Stimulated activated CD8-positive, alpha-beta memory T cell treated with anti-CD3 and anti-CD28 coated beads, Interleukin-15, amount 100 ng/mL, for 4 hours (primary cell): ENCODE data around the gene IVL.
A peak's percentile ranks its signal among the peaks of the same experiment; 100 is the strongest.

ENCODE experiments used
- DNase-seq, 2 donors: peaks; one replicate each; pipeline ENCODE4 v3.0.0-alpha.2; 2020; ENCODE audit warnings: low read depth in 2 of 2

Gene IVL

GRCh38 chr1:152907686-152908601 is at the start of gene IVL:
IVL (plus strand) TSS chr1:152908546; CDS start chr1:152909798, 1,252 bp downstream.
- DNase-seq: no peak

- no peak for DNase-seq
Measured at GRCh38 chr1:152859696-152860095, 48.6 kb upstream of the IVL start, which contains the start of gene LCE7A. LCE7A (plus strand) TSS chr1:152859996; CDS start chr1:152860698, 702 bp downstream.

DNA sequence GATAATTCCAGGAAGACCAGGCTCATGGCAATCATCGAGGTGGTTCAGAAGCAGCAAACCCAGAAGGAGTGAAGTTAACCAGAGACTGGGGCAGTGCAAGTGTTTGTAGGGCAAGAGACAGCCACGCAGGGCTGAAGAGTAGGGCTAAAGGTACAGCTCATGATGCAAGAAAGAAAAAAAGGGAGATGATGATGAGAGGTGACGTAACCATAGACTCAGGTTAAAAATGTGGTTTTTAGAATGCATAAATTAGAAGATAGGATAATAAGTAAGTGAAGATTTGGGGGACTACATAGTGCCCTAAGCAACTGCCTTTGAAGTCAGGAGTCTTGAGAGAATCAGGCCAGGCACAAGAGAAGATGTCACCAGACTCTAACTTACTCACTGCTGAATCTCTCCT is 48.2 kb upstream of the IVL start:
- no peak for DNase-seq

GRCh38 chr1:152861374-152861773 is 47.0 kb upstream of the IVL start:
- no peak for DNase-seq

- no peak for DNase-seq
Measured at GRCh38 chr1:152864443-152864842, 43.9 kb upstream of the IVL start.

DNA sequence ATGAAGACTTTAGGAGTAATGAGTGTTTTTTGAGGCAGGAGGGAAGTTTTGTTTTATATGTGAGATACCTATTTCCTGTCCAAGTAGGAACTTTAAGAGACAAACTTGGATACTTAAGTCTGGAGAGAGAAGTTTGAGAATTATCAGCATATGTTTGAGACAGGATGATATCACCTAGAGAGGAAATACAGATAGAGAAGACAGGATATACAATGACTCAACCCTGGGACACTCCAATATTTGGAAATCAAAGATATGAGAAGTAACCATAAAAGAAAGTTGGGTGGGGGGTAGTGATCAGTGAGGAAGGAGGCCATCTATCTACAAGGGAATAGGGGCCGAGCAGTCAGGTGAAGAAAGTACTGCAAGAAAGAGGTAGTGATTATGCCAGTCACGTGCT is 42.0 kb upstream of the IVL start:
- DNase-seq: no peak

- peak; percentile 4 to 27 for DNase-seq
Measured at GRCh38 chr1:152869808-152870419, 38.4 kb upstream of the IVL start.

- no peak for DNase-seq
Measured at GRCh38 chr1:152870831-152871730, 37.3 kb upstream of the IVL start.

DNA sequence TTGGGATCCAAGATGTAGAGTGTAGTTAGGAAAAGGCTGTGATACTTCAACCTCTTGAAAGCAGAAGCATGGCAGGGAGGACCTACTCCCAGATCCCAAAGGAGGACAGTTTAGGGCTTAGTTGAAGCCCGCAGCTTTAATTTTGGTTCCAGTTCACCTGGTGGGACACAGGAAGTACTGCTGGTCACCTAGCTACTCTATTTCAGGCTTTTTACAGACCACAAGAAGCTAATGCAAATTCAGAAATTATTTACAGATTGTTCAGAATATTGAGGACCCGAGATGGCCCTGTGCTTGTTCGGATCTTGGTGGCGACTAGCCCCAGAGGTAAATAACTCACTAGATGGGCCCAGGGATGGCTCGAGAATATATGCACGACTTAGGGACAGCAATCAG is 36.6 kb upstream of the IVL start:
- no peak for DNase-seq

- DNase-seq: no peak
Measured at GRCh38 chr1:152873495-152873894, 34.9 kb upstream of the IVL start.

GRCh38 chr1:152876827-152877226 is 31.5 kb upstream of the IVL start:
- DNase-seq: no peak

DNA sequence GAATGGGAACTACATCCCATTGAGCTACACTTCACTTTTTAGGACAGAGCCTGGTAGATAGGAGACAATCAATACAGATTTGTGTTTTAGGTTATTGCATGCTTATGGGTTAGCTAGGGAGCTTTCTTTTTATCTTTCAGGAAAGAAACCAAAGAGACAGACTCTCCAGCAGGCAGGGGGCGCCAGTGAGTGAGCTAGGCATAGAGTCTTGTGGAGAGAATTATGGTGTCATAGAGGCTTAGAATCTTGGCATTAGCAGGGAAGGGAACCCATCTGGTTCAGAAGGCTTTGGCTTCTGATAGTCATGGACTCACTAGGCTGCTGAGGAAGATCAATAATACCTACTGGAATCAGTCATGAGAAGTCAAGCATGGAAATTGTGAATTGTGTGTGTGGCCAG is 30.3 kb upstream of the IVL start, which contains the start of gene SMCP:
Gene SMCP, plus strand, starts transcription at position 281 of the 400 bp plus-strand sequence. CDS start 6,101 bp downstream, outside the sequence.
- DNase-seq: no peak

GRCh38 chr1:152879559-152880198 is 28.7 kb upstream of the IVL start:
- no peak for DNase-seq

GRCh38 chr1:152880316-152880715 is 28.0 kb upstream of the IVL start:
- no peak for DNase-seq

DNA sequence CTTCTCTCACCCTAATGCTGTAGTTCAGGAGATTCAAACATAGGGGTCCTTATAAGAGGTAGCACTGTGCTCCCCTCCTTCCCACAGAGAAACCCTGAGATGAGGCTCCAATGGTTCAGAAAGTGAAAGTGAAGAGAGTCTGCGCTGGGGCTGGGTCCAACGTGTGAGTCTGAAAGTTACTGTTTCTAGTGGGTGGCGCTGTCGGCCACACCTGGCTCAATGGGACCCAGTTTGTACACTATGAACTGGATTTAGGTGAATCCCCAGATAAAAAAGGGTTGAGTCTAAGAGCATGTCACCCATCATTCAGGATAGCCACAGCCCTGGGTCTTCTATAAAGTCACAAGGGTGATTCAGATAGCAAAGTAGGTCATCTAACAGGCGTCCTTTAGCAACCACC is 27.4 kb upstream of the IVL start:
- DNase-seq: no peak

GRCh38 chr1:152884085-152884484 is 24.3 kb upstream of the IVL start:
- no peak for DNase-seq

GRCh38 chr1:152884506-152884905 is 23.8 kb upstream of the IVL start:
- DNase-seq: no peak

DNA sequence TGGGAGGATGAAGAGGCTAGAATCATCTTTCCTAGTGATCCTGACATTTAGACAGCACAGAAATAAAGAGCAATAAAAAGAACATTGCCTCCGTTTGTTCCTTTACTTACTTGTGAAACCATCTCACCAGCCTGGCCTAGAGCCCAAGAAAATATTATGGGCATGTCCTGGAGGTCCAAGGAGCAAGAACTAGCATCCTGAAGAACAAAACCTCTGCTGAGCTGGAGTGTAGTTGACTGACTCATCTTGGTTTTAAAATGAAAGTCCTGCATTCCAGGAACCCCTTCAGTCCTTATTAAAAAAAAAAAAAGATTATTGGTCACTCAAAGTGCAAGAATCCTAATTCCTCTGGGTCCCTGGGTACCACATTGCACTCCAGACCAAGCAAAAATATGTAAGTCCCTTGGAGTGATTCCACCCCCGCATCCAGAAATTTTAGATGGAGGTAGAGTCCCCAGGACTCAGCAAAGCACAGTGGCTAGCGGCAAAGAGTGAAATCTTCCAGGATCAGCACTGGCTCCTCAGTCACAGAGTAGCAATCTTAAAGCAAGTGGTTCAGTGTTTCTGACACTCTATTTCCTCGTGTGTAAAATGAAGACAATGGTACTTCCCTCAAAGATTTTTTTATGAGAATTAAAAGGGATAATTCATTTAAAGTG is 23.3 kb upstream of the IVL start:
- DNase-seq: no peak

DNA sequence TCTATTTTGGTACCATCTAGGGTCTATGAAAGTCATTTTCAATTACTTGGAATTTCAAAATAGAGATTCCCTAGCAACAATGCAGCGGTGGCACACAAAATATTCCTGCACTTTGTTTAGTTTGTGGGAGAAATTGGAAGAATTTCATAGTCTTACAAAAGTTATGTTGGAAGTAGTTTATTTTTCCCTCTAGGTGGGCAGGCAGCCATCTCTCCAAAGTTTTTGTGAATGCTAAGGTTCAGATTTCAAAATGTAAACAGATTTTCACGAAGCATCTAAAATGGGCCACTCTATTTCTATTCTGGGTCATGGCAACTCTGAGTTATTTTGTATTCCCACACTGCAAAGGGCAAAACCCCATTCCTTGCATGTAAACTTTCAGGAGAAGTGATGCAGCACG is 22.3 kb upstream of the IVL start:
- DNase-seq: no peak

- DNase-seq: no peak
Measured at GRCh38 chr1:152886758-152887409, 21.5 kb upstream of the IVL start.
